Measurements from ENCODE around the gene EZR.

EZR gene

DNA sequence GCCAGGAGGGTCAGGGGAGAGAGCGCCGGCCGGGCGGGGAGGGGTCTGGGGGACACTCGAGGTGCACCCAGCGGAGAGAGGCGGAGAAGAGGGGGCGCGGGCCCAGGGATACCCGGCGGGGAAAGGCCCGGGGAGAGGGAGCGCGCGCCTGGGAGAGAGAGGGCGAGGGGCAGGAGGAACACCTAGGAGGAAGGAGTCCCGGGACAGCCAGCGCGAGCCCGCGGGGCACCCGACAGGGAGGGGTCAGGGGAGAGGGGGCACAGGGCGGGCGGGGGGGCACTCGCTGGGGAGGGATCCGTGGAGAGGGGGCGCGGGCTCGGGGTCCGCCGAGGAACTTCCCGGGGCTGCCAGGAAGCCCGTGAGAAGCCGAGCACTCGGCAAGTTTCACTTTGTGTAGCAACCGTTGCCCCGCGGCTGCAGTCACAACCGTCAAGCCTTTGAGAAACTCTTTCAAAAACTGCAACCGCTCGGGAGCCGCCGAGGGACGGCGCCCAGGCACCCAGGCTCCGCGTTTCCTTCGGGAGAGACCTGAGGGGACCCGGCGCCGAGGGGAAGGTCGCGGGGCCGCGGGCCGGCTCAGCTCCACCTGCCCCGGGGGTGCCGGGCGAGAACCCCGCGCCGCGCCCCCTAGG, 471 bp downstream of the EZR start (continued):
- TF ChIP-seq SCRT2 (tag by site-specific recombination; IDR thresholded peaks at IDR 0.05): no peak
- TF ChIP-seq MYNN (tag by site-specific recombination; IDR thresholded peaks at IDR 0.05; ENCODE audit: borderline replicate concordance): no peak
- TF ChIP-seq ZNF510 (tag by site-specific recombination; IDR thresholded peaks at IDR 0.05; ENCODE audit: insufficient replicate concordance): no peak
- TF ChIP-seq ZNF133 (tag by site-specific recombination; IDR thresholded peaks at IDR 0.05): no peak
- TF ChIP-seq KLF9 (tag by site-specific recombination; IDR thresholded peaks at IDR 0.05; ENCODE audit: low read depth): no peak
- TF ChIP-seq ZNF692 (tag by site-specific recombination; IDR thresholded peaks at IDR 0.05): no peak
- peak; percentile 49; the same call in 1 of the 2 replicates for TF ChIP-seq KLF17 (tag by site-specific recombination; IDR thresholded peaks at IDR 0.05)
- no peak for TF ChIP-seq GFI1B (tag by site-specific recombination; IDR thresholded peaks at IDR 0.05)
- no peak for TF ChIP-seq ZNF843 (tag by site-specific recombination; IDR thresholded peaks at IDR 0.05)
- no peak for TF ChIP-seq ZNF513 (tag by site-specific recombination; IDR thresholded peaks at IDR 0.05)
- peak; percentile 43; the same call in 1 of the 2 replicates for TF ChIP-seq ZNF335 (tag by site-specific recombination; conservative IDR thresholded peaks at IDR 0.05)
- TF ChIP-seq HOXA7 (CRISPR knock-in tag; IDR thresholded peaks at IDR 0.05; ENCODE audit: borderline replicate concordance): no peak
- peak; percentile 76; the same call in 1 of the 2 replicates for TF ChIP-seq ZBTB7A (tag by site-specific recombination; IDR thresholded peaks at IDR 0.05; ENCODE audit: low read depth)
- no peak for TF ChIP-seq ZNF350 (tag by site-specific recombination; IDR thresholded peaks at IDR 0.05)
- peak; percentile 78 for TF ChIP-seq ZNF341 (tag by site-specific recombination; IDR thresholded peaks at IDR 0.05; ENCODE audit: low read depth)
- peak; percentile 85 for TF ChIP-seq PATZ1 (tag by site-specific recombination; IDR thresholded peaks at IDR 0.05)
- TF ChIP-seq WT1 (tag by site-specific recombination; IDR thresholded peaks at IDR 0.05): no peak
- no peak for TF ChIP-seq ZNF555 (tag by site-specific recombination; conservative IDR thresholded peaks at IDR 0.05)
- 0 out of 2 replicates have a peak, but pooled peaks have one; percentile 35 for TF ChIP-seq ZNF423 (tag by site-specific recombination; IDR thresholded peaks at IDR 0.05)
- TF ChIP-seq ZBTB10 (tag by site-specific recombination; IDR thresholded peaks at IDR 0.05): peak; percentile 84; the same call in 1 of the 2 replicates
- TF ChIP-seq ZNF501 (tag by site-specific recombination; IDR thresholded peaks at IDR 0.05): no peak
- TF ChIP-seq ZEB2 (tag by site-specific recombination; IDR thresholded peaks at IDR 0.05): no peak
- TF ChIP-seq ZNF654 (tag by site-specific recombination; IDR thresholded peaks at IDR 0.05; ENCODE audit: low read depth): no peak

All from HEK293 (cell line).